PFSK-1 (cell line): Measurements from ENCODE around the gene PREPL.

Source experiments
- POLR2AphosphoS5 ChIP-seq: IDR thresholded peaks from 2 replicates; pipeline ENCODE4 v1.6.1; 2012; ENCODE audit warnings: low read depth, mild to moderate bottlenecking, control low read depth, low read length, moderate library complexity
- REST ChIP-seq, 2 experiments: IDR thresholded peaks; 2 replicates each; pipeline versions ENCODE4 v1.6.1 to v1.8.0; 2011 to 2012; ENCODE audit warnings: low read depth in 2 of 2, low read length in 2 of 2, control low read depth in 1 of 2, inconsistent platforms in 1 of 2, mild to moderate bottlenecking in 1 of 2, moderate library complexity in 1 of 2; ENCODE audit not compliant: insufficient read depth in 1 of 2
- SIN3A ChIP-seq: IDR thresholded peaks from 2 replicates; pipeline ENCODE4 v1.6.1; 2012; ENCODE audit warnings: mild to moderate bottlenecking, low read length, moderate library complexity, borderline replicate concordance; ENCODE audit not compliant: insufficient read depth
- TAF1 ChIP-seq: IDR thresholded peaks from 2 replicates; pipeline ENCODE4 v1.6.1; 2012; ENCODE audit warnings: low read length, control low read depth, borderline replicate concordance; ENCODE audit not compliant: insufficient read depth

GRCh38 chr2:44398243-44398897 is 37.1 kb upstream of the PREPL start:
- TF ChIP-seq REST (IDR thresholded peaks at IDR 0.05; ENCODE audit: insufficient read depth in 1 of 2, low read depth in 2 of 2, low read length in 2 of 2) = no peak
- no peak for TF ChIP-seq POLR2AphosphoS5
- no peak for TF ChIP-seq TAF1
- TF ChIP-seq SIN3A = no peak
